Measurements from ENCODE around the gene FRY.

FRY gene

DNA sequence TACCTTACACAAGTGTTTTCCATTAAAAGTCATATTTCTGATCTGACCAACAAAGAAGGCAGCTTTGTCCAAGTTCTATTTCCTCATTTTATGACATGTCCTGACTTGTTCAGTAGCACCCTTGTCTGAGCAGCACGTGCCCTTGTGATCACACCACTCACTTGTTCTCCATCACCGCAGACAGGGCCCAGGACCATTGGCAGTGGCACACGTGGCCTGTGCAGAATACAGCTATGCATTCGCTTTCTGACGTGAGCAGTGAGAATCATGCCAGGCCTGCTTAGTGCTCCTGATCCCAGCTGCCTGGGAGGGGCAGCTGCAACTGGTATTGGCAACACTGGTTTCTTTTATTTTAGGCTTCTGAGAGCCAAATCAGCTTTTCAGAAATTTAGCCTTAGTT, 134.2 kb downstream of the FRY start (continued):
- TF ChIP-seq ISL1 (CRISPR knock-in tag; IDR thresholded peaks at IDR 0.05) (no peak), ZNF70 (CRISPR knock-in tag; IDR thresholded peaks at IDR 0.05) (no peak), ZC3H10 (CRISPR knock-in tag; IDR thresholded peaks at IDR 0.05) (no peak), ZNF8 (CRISPR knock-in tag; IDR thresholded peaks at IDR 0.05) (no peak), ZNF565 (CRISPR knock-in tag; conservative IDR thresholded peaks at IDR 0.05; ENCODE audit: low read depth) (no peak), CSDC2 (CRISPR knock-in tag; IDR thresholded peaks at IDR 0.05) (no peak), TCF4 (CRISPR knock-in tag; IDR thresholded peaks at IDR 0.05; ENCODE audit: borderline replicate concordance) (no peak), BACH2 (CRISPR knock-in tag; IDR thresholded peaks at IDR 0.05; ENCODE audit: borderline replicate concordance) (no peak), PPARA (CRISPR knock-in tag; IDR thresholded peaks at IDR 0.05; ENCODE audit: borderline replicate concordance) (no peak), ZFP30 (CRISPR knock-in tag; IDR thresholded peaks at IDR 0.05) (no peak), ESRRG (CRISPR knock-in tag; IDR thresholded peaks at IDR 0.05) (no peak)
- TF ChIP-seq, protein P1, sequence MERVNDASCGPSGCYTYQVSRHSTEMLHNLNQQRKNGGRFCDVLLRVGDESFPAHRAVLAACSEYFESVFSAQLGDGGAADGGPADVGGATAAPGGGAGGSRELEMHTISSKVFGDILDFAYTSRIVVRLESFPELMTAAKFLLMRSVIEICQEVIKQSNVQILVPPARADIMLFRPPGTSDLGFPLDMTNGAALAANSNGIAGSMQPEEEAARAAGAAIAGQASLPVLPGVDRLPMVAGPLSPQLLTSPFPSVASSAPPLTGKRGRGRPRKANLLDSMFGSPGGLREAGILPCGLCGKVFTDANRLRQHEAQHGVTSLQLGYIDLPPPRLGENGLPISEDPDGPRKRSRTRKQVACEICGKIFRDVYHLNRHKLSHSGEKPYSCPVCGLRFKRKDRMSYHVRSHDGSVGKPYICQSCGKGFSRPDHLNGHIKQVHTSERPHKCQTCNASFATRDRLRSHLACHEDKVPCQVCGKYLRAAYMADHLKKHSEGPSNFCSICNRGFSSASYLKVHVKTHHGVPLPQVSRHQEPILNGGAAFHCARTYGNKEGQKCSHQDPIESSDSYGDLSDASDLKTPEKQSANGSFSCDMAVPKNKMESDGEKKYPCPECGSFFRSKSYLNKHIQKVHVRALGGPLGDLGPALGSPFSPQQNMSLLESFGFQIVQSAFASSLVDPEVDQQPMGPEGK (CRISPR knock-in tag; IDR thresholded peaks at IDR 0.05; ENCODE audit: borderline replicate concordance) = no peak
- TF ChIP-seq, protein P2, sequence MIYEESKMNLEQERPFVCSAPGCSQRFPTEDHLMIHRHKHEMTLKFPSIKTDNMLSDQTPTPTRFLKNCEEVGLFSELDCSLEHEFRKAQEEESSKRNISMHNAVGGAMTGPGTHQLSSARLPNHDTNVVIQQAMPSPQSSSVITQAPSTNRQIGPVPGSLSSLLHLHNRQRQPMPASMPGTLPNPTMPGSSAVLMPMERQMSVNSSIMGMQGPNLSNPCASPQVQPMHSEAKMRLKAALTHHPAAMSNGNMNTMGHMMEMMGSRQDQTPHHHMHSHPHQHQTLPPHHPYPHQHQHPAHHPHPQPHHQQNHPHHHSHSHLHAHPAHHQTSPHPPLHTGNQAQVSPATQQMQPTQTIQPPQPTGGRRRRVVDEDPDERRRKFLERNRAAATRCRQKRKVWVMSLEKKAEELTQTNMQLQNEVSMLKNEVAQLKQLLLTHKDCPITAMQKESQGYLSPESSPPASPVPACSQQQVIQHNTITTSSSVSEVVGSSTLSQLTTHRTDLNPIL (CRISPR knock-in tag; IDR thresholded peaks at IDR 0.05; ENCODE audit: low read depth) = no peak

DNA sequence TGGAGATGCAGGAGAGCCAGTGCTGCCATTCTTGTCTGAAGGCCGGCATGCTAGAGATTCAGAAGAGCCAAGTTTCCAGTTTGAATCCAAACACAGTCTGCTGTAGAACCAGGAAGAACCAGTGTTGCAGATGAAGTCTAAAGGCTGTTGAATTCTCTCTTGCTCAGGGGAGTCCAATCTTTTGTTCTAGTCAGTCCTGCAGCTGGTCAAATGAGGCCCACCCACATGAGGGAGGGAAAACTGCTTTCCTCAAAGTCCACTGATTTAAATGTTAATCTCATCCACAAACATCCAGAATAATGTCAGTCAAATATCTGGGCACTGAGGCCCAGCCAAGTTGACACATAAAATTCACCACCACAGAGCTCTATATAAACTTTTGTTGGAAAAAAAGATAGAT, 136.6 kb downstream of the FRY start:
- TF ChIP-seq GLIS3 (CRISPR knock-in tag; IDR thresholded peaks at IDR 0.05) (no peak), ZNF565 (CRISPR knock-in tag; conservative IDR thresholded peaks at IDR 0.05; ENCODE audit: low read depth) (no peak), ZNF70 (CRISPR knock-in tag; IDR thresholded peaks at IDR 0.05) (no peak), BACH2 (CRISPR knock-in tag; IDR thresholded peaks at IDR 0.05; ENCODE audit: borderline replicate concordance) (no peak), ZFP30 (CRISPR knock-in tag; IDR thresholded peaks at IDR 0.05) (no peak), ISL1 (CRISPR knock-in tag; IDR thresholded peaks at IDR 0.05) (no peak), PPARA (CRISPR knock-in tag; IDR thresholded peaks at IDR 0.05; ENCODE audit: borderline replicate concordance) (no peak)
- TF ChIP-seq, protein P3, sequence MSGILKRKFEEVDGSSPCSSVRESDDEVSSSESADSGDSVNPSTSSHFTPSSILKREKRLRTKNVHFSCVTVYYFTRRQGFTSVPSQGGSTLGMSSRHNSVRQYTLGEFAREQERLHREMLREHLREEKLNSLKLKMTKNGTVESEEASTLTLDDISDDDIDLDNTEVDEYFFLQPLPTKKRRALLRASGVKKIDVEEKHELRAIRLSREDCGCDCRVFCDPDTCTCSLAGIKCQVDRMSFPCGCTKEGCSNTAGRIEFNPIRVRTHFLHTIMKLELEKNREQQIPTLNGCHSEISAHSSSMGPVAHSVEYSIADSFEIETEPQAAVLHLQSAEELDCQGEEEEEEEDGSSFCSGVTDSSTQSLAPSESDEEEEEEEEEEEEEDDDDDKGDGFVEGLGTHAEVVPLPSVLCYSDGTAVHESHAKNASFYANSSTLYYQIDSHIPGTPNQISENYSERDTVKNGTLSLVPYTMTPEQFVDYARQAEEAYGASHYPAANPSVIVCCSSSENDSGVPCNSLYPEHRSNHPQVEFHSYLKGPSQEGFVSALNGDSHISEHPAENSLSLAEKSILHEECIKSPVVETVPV (CRISPR knock-in tag; IDR thresholded peaks at IDR 0.05) = no peak
- TF ChIP-seq, protein P1 (CRISPR knock-in tag; IDR thresholded peaks at IDR 0.05; ENCODE audit: borderline replicate concordance) = no peak
- ATAC-seq = no peak

DNA sequence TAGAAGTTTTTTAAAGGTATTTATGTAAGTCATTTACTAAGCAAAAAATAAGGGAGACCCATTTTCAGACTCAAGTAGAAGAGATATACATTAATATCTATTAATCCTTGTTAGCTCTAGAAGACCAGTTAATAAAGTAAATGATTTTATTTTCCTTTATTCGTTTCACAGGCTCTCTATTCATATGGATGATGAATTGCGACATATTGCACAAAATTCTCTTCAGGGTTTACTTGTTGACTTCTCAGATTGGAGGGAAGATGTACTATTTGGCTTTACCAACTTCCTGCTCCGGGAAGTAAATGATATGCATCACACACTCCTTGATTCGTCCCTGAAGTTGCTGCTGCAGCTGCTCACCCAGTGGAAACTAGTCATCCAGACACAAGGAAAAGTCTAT, 139.3 kb downstream of the FRY start:
- no peak for ATAC-seq

DNA sequence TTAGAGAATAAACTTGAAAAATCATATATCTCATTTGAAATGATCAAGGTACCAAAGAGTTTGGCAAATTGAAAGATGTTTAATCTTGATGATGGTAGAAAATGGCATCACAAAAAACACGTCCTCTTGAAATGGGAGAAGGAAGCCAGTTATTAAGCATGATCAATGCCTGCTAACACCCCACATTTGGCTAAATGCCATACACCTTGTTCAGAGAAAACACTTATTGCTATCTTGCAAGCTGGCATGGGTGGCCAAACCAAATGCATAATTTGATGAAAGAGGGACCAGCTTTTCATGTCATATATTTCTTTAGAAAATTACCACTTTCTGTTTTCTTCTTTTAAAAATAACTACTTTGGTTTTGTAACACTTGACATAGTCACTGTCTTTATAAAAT, 142.3 kb downstream of the FRY start:
- ATAC-seq = no peak
- TF ChIP-seq SNAI2 (CRISPR knock-in tag; IDR thresholded peaks at IDR 0.05) (no peak), ISL1 (CRISPR knock-in tag; IDR thresholded peaks at IDR 0.05) (no peak), RARB (CRISPR knock-in tag; IDR thresholded peaks at IDR 0.05) (no peak), TCF4 (CRISPR knock-in tag; IDR thresholded peaks at IDR 0.05; ENCODE audit: borderline replicate concordance) (no peak), ZNF565 (CRISPR knock-in tag; conservative IDR thresholded peaks at IDR 0.05; ENCODE audit: low read depth) (no peak), ZFP3 (CRISPR knock-in tag; IDR thresholded peaks at IDR 0.05) (no peak), OSR1 (CRISPR knock-in tag; IDR thresholded peaks at IDR 0.05) (no peak), ESRRG (CRISPR knock-in tag; IDR thresholded peaks at IDR 0.05) (no peak), ZNF8 (CRISPR knock-in tag; IDR thresholded peaks at IDR 0.05) (no peak)
- TF ChIP-seq, protein P4, sequence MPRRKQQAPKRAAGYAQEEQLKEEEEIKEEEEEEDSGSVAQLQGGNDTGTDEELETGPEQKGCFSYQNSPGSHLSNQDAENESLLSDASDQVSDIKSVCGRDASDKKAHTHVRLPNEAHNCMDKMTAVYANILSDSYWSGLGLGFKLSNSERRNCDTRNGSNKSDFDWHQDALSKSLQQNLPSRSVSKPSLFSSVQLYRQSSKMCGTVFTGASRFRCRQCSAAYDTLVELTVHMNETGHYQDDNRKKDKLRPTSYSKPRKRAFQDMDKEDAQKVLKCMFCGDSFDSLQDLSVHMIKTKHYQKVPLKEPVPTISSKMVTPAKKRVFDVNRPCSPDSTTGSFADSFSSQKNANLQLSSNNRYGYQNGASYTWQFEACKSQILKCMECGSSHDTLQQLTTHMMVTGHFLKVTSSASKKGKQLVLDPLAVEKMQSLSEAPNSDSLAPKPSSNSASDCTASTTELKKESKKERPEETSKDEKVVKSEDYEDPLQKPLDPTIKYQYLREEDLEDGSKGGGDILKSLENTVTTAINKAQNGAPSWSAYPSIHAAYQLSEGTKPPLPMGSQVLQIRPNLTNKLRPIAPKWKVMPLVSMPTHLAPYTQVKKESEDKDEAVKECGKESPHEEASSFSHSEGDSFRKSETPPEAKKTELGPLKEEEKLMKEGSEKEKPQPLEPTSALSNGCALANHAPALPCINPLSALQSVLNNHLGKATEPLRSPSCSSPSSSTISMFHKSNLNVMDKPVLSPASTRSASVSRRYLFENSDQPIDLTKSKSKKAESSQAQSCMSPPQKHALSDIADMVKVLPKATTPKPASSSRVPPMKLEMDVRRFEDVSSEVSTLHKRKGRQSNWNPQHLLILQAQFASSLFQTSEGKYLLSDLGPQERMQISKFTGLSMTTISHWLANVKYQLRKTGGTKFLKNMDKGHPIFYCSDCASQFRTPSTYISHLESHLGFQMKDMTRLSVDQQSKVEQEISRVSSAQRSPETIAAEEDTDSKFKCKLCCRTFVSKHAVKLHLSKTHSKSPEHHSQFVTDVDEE (CRISPR knock-in tag; IDR thresholded peaks at IDR 0.05) = no peak
- TF ChIP-seq, protein P3 (CRISPR knock-in tag; IDR thresholded peaks at IDR 0.05) = no peak

More for the DNA sequence above, 139.3 kb downstream of the FRY start:
- TF ChIP-seq ISL1 (CRISPR knock-in tag; IDR thresholded peaks at IDR 0.05) (no peak), OSR1 (CRISPR knock-in tag; IDR thresholded peaks at IDR 0.05) (no peak), GLIS3 (CRISPR knock-in tag; IDR thresholded peaks at IDR 0.05) (no peak), ZC3H10 (CRISPR knock-in tag; IDR thresholded peaks at IDR 0.05) (no peak), ZFP30 (CRISPR knock-in tag; IDR thresholded peaks at IDR 0.05) (no peak), ZNF565 (CRISPR knock-in tag; conservative IDR thresholded peaks at IDR 0.05; ENCODE audit: low read depth) (no peak), ARNTL (CRISPR knock-in tag; IDR thresholded peaks at IDR 0.05; ENCODE audit: borderline replicate concordance, low read depth) (no peak)
- TF ChIP-seq, protein P5, sequence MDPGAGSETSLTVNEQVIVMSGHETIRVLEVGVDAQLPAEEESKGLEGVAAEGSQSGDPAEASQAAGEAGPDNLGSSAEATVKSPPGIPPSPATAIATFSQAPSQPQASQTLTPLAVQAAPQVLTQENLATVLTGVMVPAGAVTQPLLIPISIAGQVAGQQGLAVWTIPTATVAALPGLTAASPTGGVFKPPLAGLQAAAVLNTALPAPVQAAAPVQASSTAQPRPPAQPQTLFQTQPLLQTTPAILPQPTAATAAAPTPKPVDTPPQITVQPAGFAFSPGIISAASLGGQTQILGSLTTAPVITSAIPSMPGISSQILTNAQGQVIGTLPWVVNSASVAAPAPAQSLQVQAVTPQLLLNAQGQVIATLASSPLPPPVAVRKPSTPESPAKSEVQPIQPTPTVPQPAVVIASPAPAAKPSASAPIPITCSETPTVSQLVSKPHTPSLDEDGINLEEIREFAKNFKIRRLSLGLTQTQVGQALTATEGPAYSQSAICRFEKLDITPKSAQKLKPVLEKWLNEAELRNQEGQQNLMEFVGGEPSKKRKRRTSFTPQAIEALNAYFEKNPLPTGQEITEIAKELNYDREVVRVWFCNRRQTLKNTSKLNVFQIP (CRISPR knock-in tag; IDR thresholded peaks at IDR 0.05; ENCODE audit: borderline replicate concordance, low read depth) = no peak

Data from SK-N-SH treated with all-trans-retinoic acid at 6 μM for 48 hours (cell line).